Measurements from ENCODE around the gene EEF2KMT.
"Not testable (repeated sequence)": the region's sequence is repeated elsewhere in the genome, so short reads cannot be mapped to it uniquely, and the experiment has no call there.

DNA sequence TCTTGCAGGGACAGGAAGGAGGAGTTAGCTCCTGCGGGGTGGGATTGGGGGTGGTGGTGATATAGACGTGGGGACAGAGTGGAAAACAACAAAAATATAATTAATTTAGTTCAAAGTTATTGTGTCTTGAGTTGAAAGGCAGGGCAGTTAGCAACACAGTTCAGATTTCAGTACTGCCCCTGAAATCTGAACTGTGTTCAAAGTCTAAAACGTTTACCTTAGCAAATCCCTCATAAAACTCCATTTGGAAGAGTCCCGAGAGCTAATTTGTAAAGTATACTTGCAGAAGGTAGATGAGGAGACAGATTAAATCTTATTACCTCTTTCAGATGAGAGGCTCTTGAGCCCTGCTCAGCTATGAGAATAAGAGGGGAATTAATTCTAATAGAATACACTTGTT, 1.6 kb upstream of the EEF2KMT start:
- not testable (repeated sequence) for TF ChIP-seq POLR2A (IDR thresholded peaks at IDR 0.05)
- TF ChIP-seq, protein P1, sequence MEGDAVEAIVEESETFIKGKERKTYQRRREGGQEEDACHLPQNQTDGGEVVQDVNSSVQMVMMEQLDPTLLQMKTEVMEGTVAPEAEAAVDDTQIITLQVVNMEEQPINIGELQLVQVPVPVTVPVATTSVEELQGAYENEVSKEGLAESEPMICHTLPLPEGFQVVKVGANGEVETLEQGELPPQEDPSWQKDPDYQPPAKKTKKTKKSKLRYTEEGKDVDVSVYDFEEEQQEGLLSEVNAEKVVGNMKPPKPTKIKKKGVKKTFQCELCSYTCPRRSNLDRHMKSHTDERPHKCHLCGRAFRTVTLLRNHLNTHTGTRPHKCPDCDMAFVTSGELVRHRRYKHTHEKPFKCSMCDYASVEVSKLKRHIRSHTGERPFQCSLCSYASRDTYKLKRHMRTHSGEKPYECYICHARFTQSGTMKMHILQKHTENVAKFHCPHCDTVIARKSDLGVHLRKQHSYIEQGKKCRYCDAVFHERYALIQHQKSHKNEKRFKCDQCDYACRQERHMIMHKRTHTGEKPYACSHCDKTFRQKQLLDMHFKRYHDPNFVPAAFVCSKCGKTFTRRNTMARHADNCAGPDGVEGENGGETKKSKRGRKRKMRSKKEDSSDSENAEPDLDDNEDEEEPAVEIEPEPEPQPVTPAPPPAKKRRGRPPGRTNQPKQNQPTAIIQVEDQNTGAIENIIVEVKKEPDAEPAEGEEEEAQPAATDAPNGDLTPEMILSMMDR (IDR thresholded peaks at IDR 0.05), result not testable (repeated sequence)
